CD4-positive, alpha-beta T cell treated with Interleukin-10 for 1 hour (primary cell): Measurements from ENCODE around the gene CLTC.
A peak's percentile ranks its signal among the peaks of the same experiment; 100 is the strongest.
"Not testable (repeated sequence)": the region's sequence is repeated elsewhere in the genome, so short reads cannot be mapped to it uniquely, and the experiment has no call there.

Source experiments
- DNase-seq: peaks from one replicate; pipeline ENCODE4 v3.0.0-alpha.2; 2020

The CLTC gene

GRCh38 chr17:59619298-59620063 is at the start of gene CLTC:
CLTC (plus strand) TSS chr17:59619895; CDS start chr17:59620132, 237 bp downstream.
- peak; percentile 92 for DNase-seq

GRCh38 chr17:59572301-59572924 is 47.3 kb upstream of the CLTC start:
- no peak for DNase-seq

GRCh38 chr17:59584168-59584567 is 35.5 kb upstream of the CLTC start:
- DNase-seq, result not testable (repeated sequence)

GRCh38 chr17:59600169-59600568 is 19.5 kb upstream of the CLTC start:
- DNase-seq, result no peak

GRCh38 chr17:59601130-59601529 is 18.6 kb upstream of the CLTC start:
- DNase-seq, result no peak

GRCh38 chr17:59607061-59607460 is 12.6 kb upstream of the CLTC start:
- no peak for DNase-seq

- DNase-seq, result peak; percentile 28
These were observed 11.8 kb upstream of the CLTC start for GRCh38 chr17:59607817-59608403.

- DNase-seq, result no peak
These were observed 8.2 kb upstream of the CLTC start for GRCh38 chr17:59611503-59611902.

- no peak for DNase-seq
These were observed 3.3 kb upstream of the CLTC start for GRCh38 chr17:59616253-59616920.

GRCh38 chr17:59617156-59617732 is 2.5 kb upstream of the CLTC start:
- DNase-seq, result no peak

- DNase-seq, result no peak
These were observed 729 bp upstream of the CLTC start for GRCh38 chr17:59619035-59619297.

- DNase-seq, result no peak
These were observed 317 bp downstream of the CLTC start for GRCh38 chr17:59620064-59620359.

- DNase-seq, result peak; percentile 67
These were observed 994 bp downstream of the CLTC start for GRCh38 chr17:59620518-59621259.

GRCh38 chr17:59621771-59622170 is 2.1 kb downstream of the CLTC start:
- DNase-seq, result no peak

- no peak for DNase-seq
These were observed 3.5 kb downstream of the CLTC start for GRCh38 chr17:59623151-59623550.

GRCh38 chr17:59626756-59627155 is 7.1 kb downstream of the CLTC start:
- no peak for DNase-seq

GRCh38 chr17:59627274-59627673 is 7.6 kb downstream of the CLTC start:
- DNase-seq, result no peak

- no peak for DNase-seq
These were observed 8.1 kb downstream of the CLTC start for GRCh38 chr17:59627770-59628171.

- no peak for DNase-seq
These were observed 9.5 kb downstream of the CLTC start for GRCh38 chr17:59629174-59629573.

GRCh38 chr17:59631276-59631675 is 11.6 kb downstream of the CLTC start:
- no peak for DNase-seq

- no peak for DNase-seq
These were observed 12.7 kb downstream of the CLTC start for GRCh38 chr17:59632398-59632797.

- DNase-seq, result no peak
These were observed 14.1 kb downstream of the CLTC start for GRCh38 chr17:59633658-59634359.
